GM12864 (cell line): ENCODE results near the gene BANF2.

Experiments
- DNase-seq: peaks from one replicate; pipeline ENCODE4 v3.0.0-alpha.2; 2011; ENCODE audit warnings: low read depth
- H3K4me3 ChIP-seq: 2 replicates; pipeline ENCODE4 v1.5.1; 2011; ENCODE audit warnings: mild to moderate bottlenecking, low read depth, low read length, control low read depth
- TF ChIP-seq, protein P1 (sequence below): IDR thresholded peaks from 2 replicates; pipeline ENCODE4 v1.5.1; 2011; ENCODE audit warnings: low read depth, mild to moderate bottlenecking, moderate library complexity, low read length, control low read depth, inconsistent platforms; ENCODE audit errors: missing control alignments

The BANF2 gene

GRCh38 chr20:17671565-17671964, 28.2 kb upstream of the BANF2 start:
- DNase-seq: no peak
- TF ChIP-seq, protein P1, sequence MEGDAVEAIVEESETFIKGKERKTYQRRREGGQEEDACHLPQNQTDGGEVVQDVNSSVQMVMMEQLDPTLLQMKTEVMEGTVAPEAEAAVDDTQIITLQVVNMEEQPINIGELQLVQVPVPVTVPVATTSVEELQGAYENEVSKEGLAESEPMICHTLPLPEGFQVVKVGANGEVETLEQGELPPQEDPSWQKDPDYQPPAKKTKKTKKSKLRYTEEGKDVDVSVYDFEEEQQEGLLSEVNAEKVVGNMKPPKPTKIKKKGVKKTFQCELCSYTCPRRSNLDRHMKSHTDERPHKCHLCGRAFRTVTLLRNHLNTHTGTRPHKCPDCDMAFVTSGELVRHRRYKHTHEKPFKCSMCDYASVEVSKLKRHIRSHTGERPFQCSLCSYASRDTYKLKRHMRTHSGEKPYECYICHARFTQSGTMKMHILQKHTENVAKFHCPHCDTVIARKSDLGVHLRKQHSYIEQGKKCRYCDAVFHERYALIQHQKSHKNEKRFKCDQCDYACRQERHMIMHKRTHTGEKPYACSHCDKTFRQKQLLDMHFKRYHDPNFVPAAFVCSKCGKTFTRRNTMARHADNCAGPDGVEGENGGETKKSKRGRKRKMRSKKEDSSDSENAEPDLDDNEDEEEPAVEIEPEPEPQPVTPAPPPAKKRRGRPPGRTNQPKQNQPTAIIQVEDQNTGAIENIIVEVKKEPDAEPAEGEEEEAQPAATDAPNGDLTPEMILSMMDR: no peak
- no peak overlapping the region for H3K4me3 ChIP-seq

- no peak for DNase-seq
- TF ChIP-seq, protein P1: no peak
- H3K4me3 ChIP-seq: no peak overlapping the region
Observed at GRCh38 chr20:17673084-17673483, 26.7 kb upstream of the BANF2 start.

DNA sequence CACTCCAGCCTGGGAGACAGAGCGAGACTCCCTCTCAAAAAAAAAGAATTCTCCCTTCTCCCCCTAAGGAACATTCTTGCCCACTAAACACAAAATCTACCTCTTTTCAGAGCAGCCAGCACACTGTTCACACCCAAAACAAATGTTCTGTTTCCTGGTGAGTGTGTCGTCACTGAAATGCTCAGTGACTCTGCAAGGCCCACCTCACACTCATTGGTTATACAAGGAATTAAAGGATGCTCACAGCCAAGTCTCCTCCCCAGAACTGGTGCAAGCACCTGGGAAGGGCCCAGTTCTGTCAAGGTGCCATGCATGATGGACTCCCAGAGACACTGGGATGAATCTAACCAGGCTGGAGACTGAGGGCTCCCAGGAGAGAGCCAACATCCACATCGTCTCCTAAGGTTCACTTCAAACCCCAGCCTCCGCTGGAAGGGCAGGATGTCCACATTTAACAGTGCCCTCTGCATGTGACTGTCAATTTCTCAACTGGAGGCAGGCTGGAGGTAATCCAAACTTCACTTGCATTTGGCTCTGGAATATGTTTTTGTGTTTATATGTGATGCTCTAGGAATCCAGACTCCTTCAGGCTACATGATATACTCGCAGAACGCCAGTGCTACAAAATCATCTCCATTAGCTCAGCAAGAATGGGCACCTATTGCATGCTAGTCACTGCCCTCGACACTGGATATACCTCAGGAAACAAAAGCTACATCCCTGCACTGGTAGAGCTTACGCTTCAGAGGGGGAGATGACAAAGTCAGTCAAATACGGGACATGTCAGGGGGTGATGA, 24.8 kb upstream of the BANF2 start:
- TF ChIP-seq, protein P1: no peak
- H3K4me3 ChIP-seq: no peak overlapping the region
- DNase-seq: no peak

- no peak for DNase-seq
- H3K4me3 ChIP-seq: no peak overlapping the region
- TF ChIP-seq, protein P1: no peak
Observed at GRCh38 chr20:17675519-17676377, 24.0 kb upstream of the BANF2 start.

GRCh38 chr20:17676378-17676759, 23.4 kb upstream of the BANF2 start:
- H3K4me3 ChIP-seq: no peak overlapping the region
- DNase-seq: no peak
- TF ChIP-seq, protein P1: no peak

DNA sequence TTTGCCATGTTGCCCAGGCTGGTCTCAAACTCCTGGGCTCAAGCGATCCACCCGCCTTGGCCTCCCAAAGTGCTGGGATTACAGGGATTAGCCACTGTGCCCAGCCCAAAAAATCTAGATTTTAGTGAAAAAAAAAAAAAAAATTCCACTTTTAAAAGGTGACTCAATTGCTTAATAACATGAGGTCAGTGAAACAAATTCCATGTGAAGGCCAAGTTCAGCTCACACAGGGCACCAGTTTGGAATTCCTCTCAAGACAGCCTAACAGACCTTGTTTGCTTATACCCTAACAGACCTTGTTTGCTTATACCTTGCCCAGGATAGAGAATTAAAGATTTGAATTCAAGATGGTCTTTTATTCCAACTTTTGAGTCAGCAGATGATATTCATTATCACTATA, 22.8 kb upstream of the BANF2 start:
- no peak for DNase-seq
- TF ChIP-seq, protein P1: no peak
- H3K4me3 ChIP-seq: no peak overlapping the region
